Heart left ventricle (tissue), 13 donors: ENCODE measurements around the gene LPAR5.

Source experiments
- CTCF ChIP-seq, 12 donors: fragments of 200-600 bp; sonication (generic) in 4 of 12; IDR thresholded peaks; one replicate each; pipeline versions ENCODE4 v1.5.0 to v1.8.0; 2018 to 2022; ENCODE audit warnings: antibody characterized with exemption in 12 of 12, mild to moderate bottlenecking in 5 of 12
- POLR2A ChIP-seq, 2 donors: fragments of 450-650 bp; IDR thresholded peaks; one replicate each; pipeline ENCODE4 v1.6.1; 2017; ENCODE audit warnings: antibody characterized with exemption in 2 of 2, mild to moderate bottlenecking in 2 of 2, moderate library complexity in 2 of 2
- donor health status: ischemic (EF 13 %, LVEDD 7.1; RV severe dilation, severe dysfunction).
- donor health status: DM: no; HTN: yes; CAD: no.
- donor health status: DM: no; HTN: no; CAD: no.
- donor health status: ischemic (EF 25% LVEDD 6.9; RV normal size, moderate dysfunction).
- donor health status: ischemic (EF 25% LVEDD 5.7; RV mildly dilated, moderate dysfunction).
- donor health status: ischemic (EF 35%, LVEDD 5.7; RV mildly dilated, moderate dysfunction).
- donor health status: nonischemic (EF 11% LVEDD 7.7; RV severe dilation, severe dysfunction).
- donor health status: DM: yes; HTN: yes; CAD: no.
- donor health status: PGD.
- donor health status: ischemic (EF 29% LVEDD 5.4; RV normal size, mild dysfunction).
- donor health status: nonischemic (EF 23%, LVEDD 6.1; RV moderate dilation, normal function).

- TF ChIP-seq POLR2A (IDR thresholded peaks at IDR 0.05) (no peak), CTCF (IDR thresholded peaks at IDR 0.05) (no peak)
These were observed 43.7 kb downstream of the LPAR5 start for GRCh38 chr12:6592087-6592486.
